NAMALWA (cell line): ENCODE measurements around the gene WDR27.
"Not testable (repeated sequence)": the region's sequence is repeated elsewhere in the genome, so short reads cannot be mapped to it uniquely, and the experiment has no call there.

Source experiments
- DNase-seq: peaks from one replicate; pipeline ENCODE4 v3.0.0-alpha.2; 2015; ENCODE audit warnings: low spot score

WDR27 gene

GRCh38 chr6:169639653-169640278, 62.1 kb downstream of the WDR27 start:
- no peak for DNase-seq

DNA sequence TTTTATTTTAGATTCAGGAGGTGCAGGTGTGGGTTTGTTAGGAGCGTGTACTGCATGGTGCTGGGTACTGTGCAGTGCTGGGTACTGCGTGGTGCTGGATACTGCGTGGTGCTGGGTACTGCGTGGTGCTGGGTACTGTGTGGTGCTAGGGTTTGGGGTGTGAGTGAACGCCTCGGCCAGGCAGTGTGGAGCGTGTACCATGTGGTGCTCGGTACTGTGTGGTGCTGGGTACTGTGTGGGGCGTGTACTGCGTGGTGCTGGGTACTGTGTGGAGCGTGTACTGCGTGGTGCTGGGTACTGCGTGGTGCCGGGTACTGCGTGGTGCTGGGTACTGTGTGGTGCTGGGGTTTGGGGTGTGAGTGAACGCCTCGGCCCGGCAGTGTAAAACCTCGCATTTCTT, 62.9 kb downstream of the WDR27 start:
- DNase-seq: no peak

DNA sequence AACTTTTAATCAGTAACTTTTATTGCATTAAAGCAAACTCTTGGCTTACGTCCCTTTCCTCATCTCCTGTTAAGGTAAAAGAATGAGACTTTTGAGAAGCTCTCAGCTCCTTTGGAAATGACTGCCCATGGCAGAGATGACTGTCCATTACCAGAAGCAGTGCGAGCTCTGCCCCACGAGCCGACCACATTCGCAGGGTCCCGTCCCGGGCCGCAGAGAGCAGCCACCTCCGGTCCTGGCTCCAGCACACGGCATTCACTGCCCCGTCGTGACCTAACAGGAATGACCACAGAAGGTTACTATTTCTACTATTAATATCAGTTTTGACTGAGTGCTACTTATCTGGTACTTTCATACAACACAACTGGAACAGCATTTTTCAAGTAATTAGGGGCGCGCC, 63.4 kb downstream of the WDR27 start:
- no peak for DNase-seq

DNA sequence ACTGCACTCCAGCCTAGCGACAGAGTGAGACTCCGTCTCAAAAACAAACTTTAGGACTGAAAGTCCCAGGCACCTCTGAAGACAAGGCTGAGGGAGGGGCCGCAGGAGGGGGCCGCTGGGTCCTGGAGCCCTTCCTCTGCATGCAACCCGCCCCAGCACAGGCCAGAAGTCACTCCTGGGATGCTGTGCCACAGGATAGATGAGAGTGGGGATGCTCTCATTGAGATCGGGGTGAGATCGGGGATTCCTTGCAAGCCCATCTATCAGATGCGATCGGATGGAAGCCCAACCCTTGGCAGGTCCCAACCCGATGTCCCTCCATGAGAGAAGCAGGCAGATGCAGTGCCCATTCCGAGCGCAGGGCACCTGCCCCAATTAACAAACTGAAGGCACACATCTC, 66.5 kb downstream of the WDR27 start:
- no peak for DNase-seq

DNA sequence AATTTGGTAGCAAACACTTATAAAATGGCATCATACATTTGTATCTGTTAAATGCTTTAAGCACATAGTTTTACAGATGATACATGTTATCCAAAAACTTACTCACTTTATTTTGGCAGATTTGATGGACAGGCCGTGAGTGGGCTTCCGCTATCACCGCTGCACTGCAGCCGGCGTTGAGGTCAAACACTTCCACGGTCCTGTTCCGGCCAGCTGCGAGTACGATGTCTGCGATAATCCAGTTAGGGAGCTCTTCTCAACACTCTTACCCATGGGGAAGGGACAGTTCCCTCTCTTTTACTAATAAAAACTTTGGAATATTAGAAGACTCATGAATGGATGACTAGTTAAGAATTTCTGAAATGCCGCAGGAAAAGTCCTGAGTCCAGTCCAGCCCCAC, 69.0 kb downstream of the WDR27 start:
- DNase-seq: no peak

DNA sequence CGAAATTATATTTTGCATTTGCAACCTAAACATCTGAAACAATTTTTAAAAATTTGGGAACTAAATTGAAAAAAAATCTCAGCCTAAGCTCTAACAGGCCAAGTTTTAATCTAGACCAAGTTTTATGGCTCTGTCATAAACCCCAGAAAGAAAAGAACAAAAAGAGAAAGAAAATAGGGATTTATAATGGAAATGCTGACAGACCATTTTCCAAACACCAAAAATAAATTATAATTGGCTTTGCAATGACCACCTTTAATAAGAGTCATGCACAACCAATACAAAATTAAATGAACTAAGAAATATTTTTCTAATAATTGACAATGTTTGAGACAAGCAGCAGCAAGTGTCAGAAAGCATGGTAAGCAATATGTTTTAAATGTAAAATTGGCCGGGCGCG, 72.6 kb downstream of the WDR27 start:
- DNase-seq: no peak

DNA sequence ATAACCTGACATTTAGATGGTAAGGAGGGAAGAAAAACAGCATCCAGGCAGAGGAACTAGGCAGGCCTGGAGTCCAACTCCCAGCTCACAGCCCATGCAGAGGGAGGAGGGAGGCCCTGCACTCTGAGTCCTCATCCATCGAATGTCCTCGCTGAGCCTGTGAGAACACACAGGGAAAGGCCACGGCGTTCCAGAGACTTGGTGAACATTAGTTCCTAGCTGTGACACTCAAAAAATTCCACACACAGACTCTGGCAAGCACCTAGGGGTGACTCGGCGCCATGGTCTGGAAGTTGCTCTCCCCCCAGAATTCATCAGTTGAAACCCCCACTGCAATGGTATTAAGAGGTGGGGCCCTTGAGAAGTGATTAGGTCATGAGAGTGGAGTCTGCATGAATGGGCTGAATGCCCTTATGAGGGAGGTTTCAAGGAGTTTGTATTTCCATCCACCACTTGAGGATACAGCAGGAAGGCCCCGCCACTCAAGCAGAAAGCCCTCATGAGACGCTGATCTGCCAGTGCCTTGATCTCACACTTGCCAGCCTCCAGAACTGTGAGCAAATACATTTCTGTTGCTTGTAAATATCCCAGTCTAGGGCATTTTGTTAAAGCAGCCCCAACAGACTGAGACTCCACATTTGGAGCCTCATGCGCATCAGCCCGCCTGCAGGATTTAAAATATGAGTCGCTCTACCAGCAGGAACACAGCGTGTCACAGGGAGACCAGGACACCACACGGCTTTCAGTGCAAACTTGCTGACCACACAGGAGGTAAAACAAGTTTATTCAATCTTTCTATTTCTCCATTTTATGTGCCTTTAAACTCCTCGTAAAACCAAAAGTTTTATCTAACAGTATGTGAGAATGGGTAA, 73.9 kb downstream of the WDR27 start:
- no peak for DNase-seq

GRCh38 chr6:169626649-169627048, 75.2 kb downstream of the WDR27 start:
- DNase-seq: no peak

DNA sequence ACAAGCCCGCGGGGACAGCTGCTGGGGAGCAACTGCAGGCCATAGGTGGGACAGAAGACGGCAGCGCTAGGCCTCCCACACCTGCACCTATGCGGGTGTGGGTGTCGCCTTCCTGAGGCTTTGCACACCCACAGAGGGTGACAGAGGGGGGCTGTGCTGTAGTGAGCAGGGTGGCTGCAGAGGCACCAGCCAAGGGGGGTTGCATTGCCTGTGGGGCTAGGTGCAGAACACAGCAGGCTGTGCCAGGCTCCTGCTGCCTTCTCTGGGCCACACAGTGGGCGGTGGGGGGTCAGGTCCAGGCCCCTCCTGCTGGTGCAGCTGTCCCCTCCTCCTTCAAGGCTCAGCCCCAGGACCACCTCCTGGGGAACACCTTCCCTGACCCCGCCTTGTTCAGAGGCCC, 75.7 kb downstream of the WDR27 start:
- no peak for DNase-seq

DNA sequence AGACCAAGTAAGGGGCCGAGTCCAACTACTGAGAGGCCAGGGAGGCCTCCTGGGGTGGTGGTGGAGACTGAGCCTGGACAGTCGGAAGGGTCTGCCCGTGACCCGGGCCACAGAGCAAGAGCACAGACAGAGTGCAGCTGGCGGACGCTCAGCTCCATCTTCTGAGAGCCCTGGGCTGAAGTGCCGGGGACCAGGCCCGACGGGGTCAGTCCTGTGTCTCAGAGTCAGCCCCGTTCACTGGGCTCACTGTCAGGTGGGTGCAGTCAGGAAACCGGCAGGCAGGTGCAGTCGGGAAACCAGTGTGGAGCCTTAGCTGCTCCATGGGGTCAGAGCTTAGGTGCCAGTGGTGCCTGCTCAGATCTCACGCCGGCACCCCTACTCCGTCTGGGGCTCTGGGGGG, 76.5 kb downstream of the WDR27 start:
- DNase-seq: no peak

GRCh38 chr6:169624785-169625184, 77.0 kb downstream of the WDR27 start:
- DNase-seq: no peak

GRCh38 chr6:169623975-169624374, 77.9 kb downstream of the WDR27 start:
- DNase-seq: no peak

- no peak for DNase-seq
Measured at GRCh38 chr6:169623343-169623742, 78.5 kb downstream of the WDR27 start.

DNA sequence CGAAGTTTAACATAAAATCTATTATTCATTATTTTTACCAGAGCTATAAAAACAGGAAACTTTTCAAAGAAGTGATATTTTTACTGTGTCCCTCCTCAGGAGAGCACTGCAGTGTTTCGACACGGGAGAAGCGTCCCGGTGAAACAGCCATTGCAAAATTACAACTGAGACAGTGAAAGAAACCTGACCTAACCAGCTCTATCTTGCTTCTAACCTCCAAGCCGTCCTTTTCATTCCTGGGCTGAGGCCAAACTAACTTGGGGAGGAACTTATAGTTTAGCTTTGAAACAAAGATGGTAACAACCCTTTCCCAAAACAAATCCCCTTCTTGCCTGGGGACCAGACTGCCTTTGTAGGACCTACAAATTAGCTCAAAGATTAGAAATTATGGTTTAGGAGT, 79.2 kb downstream of the WDR27 start:
- no peak for DNase-seq

- DNase-seq: no peak
Measured at GRCh38 chr6:169621311-169621710, 80.5 kb downstream of the WDR27 start.

GRCh38 chr6:169620171-169621130, 81.4 kb downstream of the WDR27 start:
- DNase-seq: no peak

DNA sequence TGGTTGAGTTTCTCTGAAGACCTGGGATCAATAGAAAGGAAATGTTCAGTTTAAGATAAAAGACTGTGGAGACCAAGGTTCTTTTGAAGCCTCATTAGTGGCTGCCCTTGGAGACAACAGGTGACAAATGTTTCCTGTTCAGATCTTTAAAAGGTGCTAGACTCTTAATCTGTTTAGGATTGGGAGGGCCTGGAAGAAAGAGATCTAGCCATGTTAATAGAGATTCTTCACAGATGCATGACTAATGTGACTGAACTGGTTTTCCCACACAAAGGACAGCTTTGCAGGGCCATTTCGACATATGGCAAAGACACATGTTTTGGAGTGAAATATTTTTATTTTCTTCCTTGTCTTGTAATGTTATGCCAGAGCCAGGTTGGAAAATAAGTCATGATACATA, 82.2 kb downstream of the WDR27 start:
- no peak for DNase-seq

GRCh38 chr6:169618526-169619490, 83.0 kb downstream of the WDR27 start:
- no peak for DNase-seq

DNA sequence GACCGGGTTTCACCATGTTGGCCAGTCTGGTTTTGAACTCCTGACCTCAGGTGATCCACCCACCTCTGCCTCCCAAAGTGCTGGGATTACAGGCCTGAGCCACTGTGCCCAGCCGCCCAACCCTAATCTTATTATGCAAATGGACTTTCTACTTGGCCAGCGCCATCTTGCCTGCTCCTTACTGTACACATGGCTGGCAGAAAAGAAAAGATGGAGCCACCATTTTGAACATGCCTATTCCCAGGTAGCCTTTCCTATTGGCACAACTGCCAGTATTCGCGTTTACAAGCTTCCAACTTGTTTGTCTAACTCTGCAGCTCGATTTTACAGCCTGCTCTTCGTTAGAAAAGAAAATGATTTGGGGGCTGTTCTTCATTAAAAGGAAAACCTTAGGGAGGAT, 84.3 kb downstream of the WDR27 start:
- no peak for DNase-seq

- not testable (repeated sequence) for DNase-seq
Measured at GRCh38 chr6:169608609-169609008, 93.2 kb downstream of the WDR27 start.

DNA sequence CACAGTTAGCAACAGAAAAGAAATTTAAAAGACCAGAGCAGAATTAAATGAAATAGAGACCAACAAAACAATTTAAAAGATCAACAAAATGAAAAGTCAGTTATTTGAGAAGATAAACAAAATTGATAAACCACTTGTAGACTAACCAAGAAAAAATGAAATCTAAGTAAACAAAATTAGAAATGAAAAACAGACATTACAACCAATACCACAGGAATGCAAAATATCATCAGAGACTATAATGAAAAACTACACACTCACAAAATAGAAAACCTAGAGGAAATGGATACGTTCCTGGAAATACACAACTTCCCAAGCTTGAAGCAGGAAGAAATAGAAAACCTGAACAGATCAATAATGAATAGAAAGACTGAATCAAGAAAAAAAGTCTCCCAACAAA, 97.8 kb downstream of the WDR27 start:
- no peak for DNase-seq
